IMR-90 (cell line): ENCODE data around the gene DPP6. TPM values are rescaled to one million over a fixed set of nuclear protein-coding genes. Genes with fewer than 3 reads are reported as not detected.

Experiments used
- ATAC-seq: fragments of 200-7000 bp; cut with Tn5 transposase; 2 replicates; pipeline ENCODE4 v1.9.1; 2020; ENCODE audit warnings: low read depth, mild to moderate bottlenecking, moderate library complexity
- BruUV-seq: library from RNA; stranded (reverse); fragments of 400-500 nt; replicated peaks from 2 replicates; lab custom pipeline; 2021; lab: Mats Ljungman, UMichigan
- CTCF ChIA-PET: fragments of 300-600 bp; formaldehyde crosslinking; extraction: SDS; loops from one replicate; lab custom pipeline; 2021; ENCODE audit warnings: antibody characterized with exemption; lab: Yijun Ruan, JAX
- POLR2A ChIA-PET: fragments of 300-600 bp; sonication (Branson Sonifier 250); formaldehyde crosslinking; loops from one replicate; lab custom pipeline; 2022; ENCODE audit warnings: antibody characterized with exemption; ENCODE audit not compliant: unreplicated experiment; lab: Charles Lee
- DNase-seq: peaks from one replicate; pipeline ENCODE4 v3.0.0; 2013
- H2AFZ ChIP-seq: replicated peaks from 2 replicates; pipeline ENCODE3; 2013; ENCODE audit warnings: low read length, mild to moderate bottlenecking; ENCODE audit not compliant: poor library complexity
- H2AK5ac ChIP-seq: 2 replicates; pipeline ENCODE4 v1.6.1; 2013; ENCODE audit warnings: low read depth, low read length, inconsistent platforms
- H2AK9ac ChIP-seq: replicated peaks from 2 replicates; pipeline ENCODE3; 2013; ENCODE audit warnings: mild to moderate bottlenecking, low read depth, low read length, moderate library complexity; ENCODE audit not compliant: poor library complexity
- H2BK120ac ChIP-seq: 2 replicates; pipeline ENCODE4 v1.6.1; 2013; ENCODE audit warnings: low read depth, low read length, inconsistent platforms
- H2BK15ac ChIP-seq: 3 replicates; pipeline ENCODE4 v1.6.1; 2013; ENCODE audit warnings: low read depth, low read length, inconsistent platforms
- H2BK20ac ChIP-seq: 2 replicates; pipeline ENCODE4 v1.6.1; 2013; ENCODE audit warnings: low read depth, mild to moderate bottlenecking, inconsistent platforms, low read length, moderate library complexity
- H2BK5ac ChIP-seq: 2 replicates; pipeline ENCODE4 v1.6.1; 2013; ENCODE audit warnings: mild to moderate bottlenecking, low read depth, low read length, inconsistent platforms; ENCODE audit not compliant: poor library complexity, severe bottlenecking
- H3K14ac ChIP-seq: replicated peaks from 2 replicates; pipeline ENCODE4 v1.6.1; 2013; ENCODE audit warnings: low read depth, low read length, inconsistent platforms
- H3K18ac ChIP-seq: 2 replicates; pipeline ENCODE4 v1.6.1; 2013; ENCODE audit warnings: low read depth, low read length, control low read depth
- H3K23ac ChIP-seq: 2 replicates; pipeline ENCODE4 v1.6.1; 2013; ENCODE audit warnings: low read depth, low read length, inconsistent platforms
- H3K27ac ChIP-seq: 2 replicates; pipeline ENCODE4 v1.5.1; 2013; ENCODE audit warnings: mild to moderate bottlenecking, control low read depth, low read length; ENCODE audit not compliant: insufficient read depth
- H3K27me3 ChIP-seq: 2 replicates; pipeline ENCODE4 v1.6.1; 2013; ENCODE audit warnings: low read length; ENCODE audit not compliant: control insufficient read depth, insufficient read depth
- H3K36me3 ChIP-seq: 2 replicates; pipeline ENCODE4 v1.6.1; 2013; ENCODE audit warnings: low read length, mixed read lengths; ENCODE audit not compliant: control insufficient read depth, insufficient read depth
- H3K4ac ChIP-seq: 2 replicates; pipeline ENCODE4 v1.6.1; 2013; ENCODE audit warnings: low read depth, low read length, inconsistent platforms
- H3K4me1 ChIP-seq: 2 replicates; pipeline ENCODE4 v1.6.1; 2013; ENCODE audit warnings: low read length, mixed read lengths; ENCODE audit not compliant: control insufficient read depth, insufficient read depth
- H3K4me2 ChIP-seq: 2 replicates; pipeline ENCODE4 v1.6.1; 2013; ENCODE audit warnings: low read depth, mild to moderate bottlenecking, control low read depth, low read length, moderate library complexity
- H3K4me3 ChIP-seq: 2 replicates; pipeline ENCODE4 v1.5.1; 2013; ENCODE audit warnings: low read depth, mild to moderate bottlenecking, control low read depth, low read length, moderate library complexity; ENCODE audit not compliant: insufficient read depth
- H3K56ac ChIP-seq: 2 replicates; pipeline ENCODE4 v1.6.1; 2013; ENCODE audit warnings: low read length, inconsistent platforms; ENCODE audit not compliant: insufficient read depth; ENCODE audit errors: extremely low read depth
- H3K79me1 ChIP-seq, 2 experiments: 2 replicates each; pipeline ENCODE4 v1.6.1; 2013; ENCODE audit warnings: low read length in 2 of 2, inconsistent platforms in 1 of 2, low read depth in 1 of 2
- H3K9ac ChIP-seq: 2 replicates; pipeline ENCODE4 v1.6.1; 2013; ENCODE audit warnings: low read depth, low read length, control low read depth
- H3K9me1 ChIP-seq: 2 replicates; pipeline ENCODE4 v1.6.1; 2013; ENCODE audit warnings: low read length, inconsistent platforms; ENCODE audit not compliant: insufficient read depth
- H3K9me3 ChIP-seq: 2 replicates; pipeline ENCODE4 v1.6.1; 2013; ENCODE audit warnings: low read length; ENCODE audit not compliant: control insufficient read depth, insufficient read depth
- H4K20me1 ChIP-seq: 2 replicates; pipeline ENCODE4 v1.6.1; 2013; ENCODE audit warnings: low read length, inconsistent platforms; ENCODE audit not compliant: insufficient read depth
- H4K5ac ChIP-seq: 2 replicates; pipeline ENCODE4 v1.6.1; 2013; ENCODE audit warnings: mild to moderate bottlenecking, low read depth, low read length, control low read depth
- H4K8ac ChIP-seq, 2 experiments: 2 replicates each; pipeline ENCODE4 v1.6.1; 2013; ENCODE audit warnings: low read depth in 2 of 2, low read length in 2 of 2, control low read depth in 1 of 2, inconsistent platforms in 1 of 2
- H4K91ac ChIP-seq: 2 replicates; pipeline ENCODE4 v1.6.1; 2013; ENCODE audit warnings: low read depth, low read length, inconsistent platforms; ENCODE audit not compliant: insufficient read depth
- CEBPB ChIP-seq: IDR thresholded peaks from 2 replicates; pipeline ENCODE4 v1.6.1; 2012; ENCODE audit warnings: low read depth, low read length, improper control_type of control experiment
- CHD1 ChIP-seq: IDR thresholded peaks from 2 replicates; pipeline ENCODE4 v1.6.1; 2012; ENCODE audit warnings: low read depth, low read length, improper control_type of control experiment
- MAZ ChIP-seq: IDR thresholded peaks from 2 replicates; pipeline ENCODE4 v1.6.1; 2012; ENCODE audit warnings: low read depth, mild to moderate bottlenecking, low read length, improper control_type of control experiment, moderate library complexity, borderline replicate concordance
- MXI1 ChIP-seq: IDR thresholded peaks from 2 replicates; pipeline ENCODE4 v1.6.1; 2012; ENCODE audit warnings: low read depth, mild to moderate bottlenecking, low read length, moderate library complexity, borderline replicate concordance
- NFE2L2 ChIP-seq: fragments of 150-350 bp; IDR thresholded peaks from 2 replicates; pipeline ENCODE4 v1.6.1; 2016; ENCODE audit warnings: low read depth, mild to moderate bottlenecking, low read length
- POLR2A ChIP-seq: IDR thresholded peaks from 2 replicates; pipeline ENCODE4 v1.6.1; 2012; ENCODE audit warnings: mild to moderate bottlenecking, low read depth, low read length
- RAD21 ChIP-seq: IDR thresholded peaks from 2 replicates; pipeline ENCODE4 v1.6.1; 2012; ENCODE audit warnings: low read length, improper control_type of control experiment
- RCOR1 ChIP-seq: IDR thresholded peaks from 2 replicates; pipeline ENCODE4 v1.6.1; 2012; ENCODE audit warnings: mild to moderate bottlenecking, low read length, improper control_type of control experiment; ENCODE audit not compliant: insufficient replicate concordance
- RFX5 ChIP-seq: IDR thresholded peaks from 2 replicates; pipeline ENCODE4 v1.8.0; 2012; ENCODE audit warnings: low read depth, mild to moderate bottlenecking, low read length, moderate library complexity
- SMC3 ChIP-seq: fragments of 150-350 bp; IDR thresholded peaks from 2 replicates; pipeline ENCODE4 v1.6.1; 2016; ENCODE audit warnings: low read depth, mild to moderate bottlenecking, antibody characterized with exemption, low read length, moderate library complexity
- WGBS, 2 experiments: methylation state at CpG; one replicate each; pipeline versions ENCODE4 v1.1.5 to v1.1.7; 2013; ENCODE audit warnings: missing lambda C conversion rate in 2 of 2; ENCODE audit not compliant: insufficient read length in 1 of 2; ENCODE audit errors: extremely low coverage in 2 of 2; 5-methylcytosine and 5-hydroxymethylcytosine counted together
- dilution Hi-C: fragments of 300-500 bp; cut with HindIII; formaldehyde crosslinking; loops from one replicate; pipeline ENCODE4 v1.14.3; 2018; ENCODE audit warnings: low sequenced_read_pairs; ENCODE audit not compliant: unreplicated experiment
- in situ Hi-C: fragments of 300-500 bp; cut with MboI; formaldehyde crosslinking; loops from 3 replicates; pipeline ENCODE4 v1.14.3; 2019; ENCODE audit warnings: low sequenced_read_pairs, inconsistent platforms, mixed read lengths
- intact Hi-C: fragments of 100-400 bp; cut with micrococcal nuclease; formaldehyde crosslinking; loops from 2 replicates; pipeline ENCODE4 v1.10.0; 2022
- polyA plus RNA-seq, 3 experiments: library from polyadenylated mRNA; depleted of rRNA; stranded (reverse); fragments of >200 nt; gene quantifications; 2 replicates each; pipeline ENCODE4 v1.2.3, GENCODE V29; 2012; ENCODE audit warnings: low replicate concordance in 1 of 3
- total RNA-seq: library from RNA; depleted of rRNA; stranded (reverse); fragments of >200 nt; gene quantifications from 2 replicates; pipeline ENCODE4 v1.2.3, GENCODE V29; 2012
- TF ChIP-seq, protein P1 (sequence below): fragments of 150-350 bp; IDR thresholded peaks from 2 replicates; pipeline ENCODE4 v1.6.1; 2016; ENCODE audit warnings: low read depth, mild to moderate bottlenecking, low read length, moderate library complexity, borderline replicate concordance
- TF ChIP-seq, protein P2 (sequence below): conservative IDR thresholded peaks from 2 replicates; pipeline ENCODE4 v1.5.1; 2012; ENCODE audit warnings: mild to moderate bottlenecking, low read depth, low read length, improper control_type of control experiment

DPP6 gene
- total and polyA plus RNA-seq, 2 of the 4 experiments (the other 2 are of a cell fraction) = not detected

GRCh38 chr7:154865984-154866685 is 813.9 kb downstream of the DPP6 start:
- H3K4me1 ChIP-seq = no peaks in the 10 kb centered on the region
- no peaks in the 10 kb centered on the region for H3K36me3 ChIP-seq
- no peaks in the 10 kb centered on the region for H4K20me1 ChIP-seq
- dilution Hi-C loops = no loop called here
- no peak overlapping the region for H2BK120ac ChIP-seq
- DNase-seq = no peak
- ChIA-PET CTCF (no interaction called here), POLR2A (no interaction called here)
- no peak overlapping the region for H2AK5ac ChIP-seq
- no peaks in the 10 kb centered on the region for H3K9me1 ChIP-seq
- no peak overlapping the region for H2BK15ac ChIP-seq
- 60% methylated on average over 2 of the region's 14 CpGs; no CpG with 5 or more reads in 1 of the 2 experiments for WGBS, 2 experiments
- no peaks in the 10 kb centered on the region for H3K79me1 ChIP-seq
- no peak overlapping the region for H3K4me2 ChIP-seq
- no peak overlapping the region for H3K56ac ChIP-seq
- no peak overlapping the region for H4K91ac ChIP-seq
- H3K14ac ChIP-seq = no peak overlapping the region
- in situ Hi-C loops = no loop called here
- intact Hi-C loops = no loop called here
- TF ChIP-seq SMC3 (no peak), POLR2A (no peak), NFE2L2 (no peak), MAZ (no peak), CHD1 (no peak), RAD21 (no peak), CEBPB (no peak), RCOR1 (no peak), RFX5 (no peak), MXI1 (no peak)
- TF ChIP-seq, protein P1, sequence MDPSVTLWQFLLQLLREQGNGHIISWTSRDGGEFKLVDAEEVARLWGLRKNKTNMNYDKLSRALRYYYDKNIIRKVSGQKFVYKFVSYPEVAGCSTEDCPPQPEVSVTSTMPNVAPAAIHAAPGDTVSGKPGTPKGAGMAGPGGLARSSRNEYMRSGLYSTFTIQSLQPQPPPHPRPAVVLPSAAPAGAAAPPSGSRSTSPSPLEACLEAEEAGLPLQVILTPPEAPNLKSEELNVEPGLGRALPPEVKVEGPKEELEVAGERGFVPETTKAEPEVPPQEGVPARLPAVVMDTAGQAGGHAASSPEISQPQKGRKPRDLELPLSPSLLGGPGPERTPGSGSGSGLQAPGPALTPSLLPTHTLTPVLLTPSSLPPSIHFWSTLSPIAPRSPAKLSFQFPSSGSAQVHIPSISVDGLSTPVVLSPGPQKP = no peak
- TF ChIP-seq, protein P2, sequence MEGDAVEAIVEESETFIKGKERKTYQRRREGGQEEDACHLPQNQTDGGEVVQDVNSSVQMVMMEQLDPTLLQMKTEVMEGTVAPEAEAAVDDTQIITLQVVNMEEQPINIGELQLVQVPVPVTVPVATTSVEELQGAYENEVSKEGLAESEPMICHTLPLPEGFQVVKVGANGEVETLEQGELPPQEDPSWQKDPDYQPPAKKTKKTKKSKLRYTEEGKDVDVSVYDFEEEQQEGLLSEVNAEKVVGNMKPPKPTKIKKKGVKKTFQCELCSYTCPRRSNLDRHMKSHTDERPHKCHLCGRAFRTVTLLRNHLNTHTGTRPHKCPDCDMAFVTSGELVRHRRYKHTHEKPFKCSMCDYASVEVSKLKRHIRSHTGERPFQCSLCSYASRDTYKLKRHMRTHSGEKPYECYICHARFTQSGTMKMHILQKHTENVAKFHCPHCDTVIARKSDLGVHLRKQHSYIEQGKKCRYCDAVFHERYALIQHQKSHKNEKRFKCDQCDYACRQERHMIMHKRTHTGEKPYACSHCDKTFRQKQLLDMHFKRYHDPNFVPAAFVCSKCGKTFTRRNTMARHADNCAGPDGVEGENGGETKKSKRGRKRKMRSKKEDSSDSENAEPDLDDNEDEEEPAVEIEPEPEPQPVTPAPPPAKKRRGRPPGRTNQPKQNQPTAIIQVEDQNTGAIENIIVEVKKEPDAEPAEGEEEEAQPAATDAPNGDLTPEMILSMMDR = no peak
- no TSS peak for BruUV-seq
- ATAC-seq = no peak
- no peak overlapping the region for H3K23ac ChIP-seq
- H2AK9ac ChIP-seq = no peak overlapping the region
- H3K9ac ChIP-seq = no peak overlapping the region
- no peak overlapping the region for H4K8ac ChIP-seq
- no peak overlapping the region for H3K4ac ChIP-seq
- H3K27me3 ChIP-seq = no peaks in the 10 kb centered on the region
- H2AFZ ChIP-seq = no peak overlapping the region
- H4K5ac ChIP-seq = no peak overlapping the region
- H3K27ac ChIP-seq = no peak overlapping the region
- no peak overlapping the region for H2BK20ac ChIP-seq
- no peak overlapping the region for H2BK5ac ChIP-seq
- H3K9me3 ChIP-seq = peaks cover 40% of the 10 kb centered on the region
- no peak overlapping the region for H3K18ac ChIP-seq
- no peak overlapping the region for H3K4me3 ChIP-seq
